ENCODE results near the gene HES7.

DNA sequence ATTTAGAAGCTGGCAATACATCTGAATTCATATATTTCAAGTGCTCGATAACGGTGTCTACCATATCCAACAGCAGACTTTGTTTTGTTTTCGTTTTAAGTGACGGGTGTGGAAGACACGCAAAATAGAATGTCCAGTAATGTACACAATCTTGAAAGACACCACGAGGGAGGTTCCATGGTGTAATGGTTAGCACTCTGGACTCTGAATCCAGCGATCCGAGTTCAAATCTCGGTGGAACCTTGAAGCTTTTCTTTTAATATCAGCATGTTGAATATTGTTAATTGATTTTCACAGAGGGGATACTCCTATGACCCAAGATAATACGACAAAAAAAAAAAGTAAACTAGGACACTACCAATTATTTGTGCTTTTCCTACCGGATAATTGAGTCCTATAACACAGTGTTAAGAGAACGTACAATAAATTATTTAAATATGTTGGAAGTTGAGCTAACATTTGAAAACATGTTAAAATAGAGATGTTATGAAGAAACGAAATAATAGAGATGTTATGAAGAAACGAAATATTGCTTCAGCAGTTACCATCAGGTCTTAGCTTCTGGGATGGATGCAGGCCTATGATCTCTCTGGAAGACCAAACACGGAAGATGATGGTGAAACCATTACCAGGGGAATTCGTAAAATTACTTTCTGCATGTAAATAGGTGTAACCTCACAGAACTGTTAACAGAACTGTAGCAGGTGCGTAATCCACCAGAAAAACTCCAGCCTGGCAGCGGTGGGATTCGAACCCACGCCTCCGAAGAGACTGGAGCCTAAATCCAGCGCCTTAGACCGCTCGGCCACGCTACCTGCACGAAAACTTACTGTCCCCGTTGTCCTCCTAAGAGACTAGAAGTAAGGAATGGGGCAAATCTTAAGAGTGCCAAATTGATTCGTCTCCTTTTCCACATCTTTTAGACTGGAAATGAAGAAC lies 4.1 kb downstream of the HES7 start:
- TF ChIP-seq, protein P1, sequence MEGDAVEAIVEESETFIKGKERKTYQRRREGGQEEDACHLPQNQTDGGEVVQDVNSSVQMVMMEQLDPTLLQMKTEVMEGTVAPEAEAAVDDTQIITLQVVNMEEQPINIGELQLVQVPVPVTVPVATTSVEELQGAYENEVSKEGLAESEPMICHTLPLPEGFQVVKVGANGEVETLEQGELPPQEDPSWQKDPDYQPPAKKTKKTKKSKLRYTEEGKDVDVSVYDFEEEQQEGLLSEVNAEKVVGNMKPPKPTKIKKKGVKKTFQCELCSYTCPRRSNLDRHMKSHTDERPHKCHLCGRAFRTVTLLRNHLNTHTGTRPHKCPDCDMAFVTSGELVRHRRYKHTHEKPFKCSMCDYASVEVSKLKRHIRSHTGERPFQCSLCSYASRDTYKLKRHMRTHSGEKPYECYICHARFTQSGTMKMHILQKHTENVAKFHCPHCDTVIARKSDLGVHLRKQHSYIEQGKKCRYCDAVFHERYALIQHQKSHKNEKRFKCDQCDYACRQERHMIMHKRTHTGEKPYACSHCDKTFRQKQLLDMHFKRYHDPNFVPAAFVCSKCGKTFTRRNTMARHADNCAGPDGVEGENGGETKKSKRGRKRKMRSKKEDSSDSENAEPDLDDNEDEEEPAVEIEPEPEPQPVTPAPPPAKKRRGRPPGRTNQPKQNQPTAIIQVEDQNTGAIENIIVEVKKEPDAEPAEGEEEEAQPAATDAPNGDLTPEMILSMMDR (IDR thresholded peaks at IDR 0.05; ENCODE audit: low read depth, low read length): no peak
- TF ChIP-seq POLR2A (IDR thresholded peaks at IDR 0.05; ENCODE audit: extremely low read depth, insufficient read length) (no peak), MYC (IDR thresholded peaks at IDR 0.05; ENCODE audit: low read depth, low read length) (peak; percentile 79)
